K562 (cell line): ENCODE results near the gene CEP41. TPM values are rescaled to one million over a fixed set of nuclear protein-coding genes. Genes with fewer than 3 reads are reported as not detected.

Source experiments
- ETV1 ChIP-seq: fragments of 450-650 bp; conservative IDR thresholded peaks from 2 replicates; pipeline ENCODE4 v1.6.1; 2016; ENCODE audit warnings: missing genetic modification characterization, control low read depth, low read depth, missing compliant biosample characterization
- HCFC1 ChIP-seq: IDR thresholded peaks from 2 replicates; pipeline ENCODE4 v1.6.1; 2012; ENCODE audit warnings: low read depth, low read length, improper control_type of control experiment
- KLF1 ChIP-seq: fragments of 450-650 bp; IDR thresholded peaks from 2 replicates; pipeline ENCODE4 v1.6.1; 2016; ENCODE audit warnings: missing genetic modification characterization, missing compliant biosample characterization
- MCM3 ChIP-seq: fragments of 450-650 bp; IDR thresholded peaks from 2 replicates; pipeline ENCODE4 v1.6.1; 2016
- RBM14 ChIP-seq: fragments of 200-400 bp; formaldehyde crosslinking; IDR thresholded peaks from 2 replicates; pipeline ENCODE4 v1.6.1; 2018; ENCODE audit warnings: low read depth, mild to moderate bottlenecking, low read length, moderate library complexity, borderline replicate concordance; ENCODE audit not compliant: insufficient read depth
- RBM22 ChIP-seq: fragments of 200-400 bp; formaldehyde crosslinking; IDR thresholded peaks from 2 replicates; pipeline ENCODE4 v1.6.1; 2018; ENCODE audit warnings: low read length, low read depth; ENCODE audit not compliant: poor library complexity, severe bottlenecking
- SRSF1 ChIP-seq: fragments of 200-400 bp; formaldehyde crosslinking; IDR thresholded peaks from 2 replicates; pipeline ENCODE4 v1.6.1; 2017; ENCODE audit warnings: mild to moderate bottlenecking, low read depth, low read length, moderate library complexity
- TEAD2 ChIP-seq: fragments of 450-650 bp; IDR thresholded peaks from 2 replicates; pipeline ENCODE4 v1.6.1; 2016; ENCODE audit warnings: missing genetic modification characterization, control low read depth, missing compliant biosample characterization
- ZNF75A ChIP-seq: fragments of 450-650 bp; formaldehyde crosslinking; IDR thresholded peaks from 2 replicates; pipeline ENCODE4 v1.4.0; 2020; ENCODE audit warnings: mild to moderate bottlenecking
- ZSCAN29 ChIP-seq: fragments of 450-650 bp; IDR thresholded peaks from 2 replicates; pipeline ENCODE4 v1.6.1; 2017
- polyA plus RNA-seq, 8 experiments: library from polyadenylated mRNA; depleted of rRNA in 4 of 8; stranded (reverse) in 5 of 8; unstranded in 3 of 8; fragments of >200 nt; fragmentation: Nextera tagmentation in 2 of 8; fragmentation: Illumina TruSeq in 1 of 8; extraction: Ambion mirVana in 2 of 8; extraction: Trizol in 1 of 8; gene quantifications; 2 replicates each; pipeline versions ENCODE4 v1.2.1 to v1.2.3, GENCODE V29; 2011 to 2014; ENCODE audit warnings: inconsistent platforms in 1 of 8, missing spikeins in 1 of 8
- total RNA-seq, 7 experiments: library from RNA; depleted of rRNA in 6 of 7; stranded (reverse); fragments of >200 nt in 6 of 7; fragmentation: Illumina TruSeq in 2 of 7; extraction: Trizol in 2 of 7; gene quantifications; 2 replicates each; pipeline versions ENCODE4 v1.2.1 to v1.2.3, GENCODE V29; 2011 to 2021; ENCODE audit warnings: low replicate concordance in 1 of 7
- TF ChIP-seq, protein P1 (sequence below): IDR thresholded peaks from 2 replicates; pipeline ENCODE4 v1.6.1; 2011; ENCODE audit warnings: borderline replicate concordance, low read depth, mild to moderate bottlenecking, moderate library complexity, low read length; ENCODE audit not compliant: insufficient read depth, poor library complexity, severe bottlenecking
- TF ChIP-seq, protein P2 (sequence below), 2 experiments: fragments of 450-650 bp; IDR thresholded peaks; 2 replicates each; pipeline ENCODE4 v1.6.1; 2016; ENCODE audit warnings: mild to moderate bottlenecking in 2 of 2, borderline replicate concordance in 1 of 2, low read depth in 1 of 2, moderate library complexity in 1 of 2
- TF ChIP-seq, protein P3 (sequence below): fragments of 450-650 bp; formaldehyde crosslinking; IDR thresholded peaks from 2 replicates; pipeline ENCODE4 v1.4.0; 2022; ENCODE audit warnings: missing genetic modification characterization

CEP41 gene
- total and polyA plus RNA-seq, 9 of the 15 experiments (the other 6 are each of a cell fraction or from before 2014, with no cell fraction given): 1.5 to 15.5 (median 6.4) TPM

DNA sequence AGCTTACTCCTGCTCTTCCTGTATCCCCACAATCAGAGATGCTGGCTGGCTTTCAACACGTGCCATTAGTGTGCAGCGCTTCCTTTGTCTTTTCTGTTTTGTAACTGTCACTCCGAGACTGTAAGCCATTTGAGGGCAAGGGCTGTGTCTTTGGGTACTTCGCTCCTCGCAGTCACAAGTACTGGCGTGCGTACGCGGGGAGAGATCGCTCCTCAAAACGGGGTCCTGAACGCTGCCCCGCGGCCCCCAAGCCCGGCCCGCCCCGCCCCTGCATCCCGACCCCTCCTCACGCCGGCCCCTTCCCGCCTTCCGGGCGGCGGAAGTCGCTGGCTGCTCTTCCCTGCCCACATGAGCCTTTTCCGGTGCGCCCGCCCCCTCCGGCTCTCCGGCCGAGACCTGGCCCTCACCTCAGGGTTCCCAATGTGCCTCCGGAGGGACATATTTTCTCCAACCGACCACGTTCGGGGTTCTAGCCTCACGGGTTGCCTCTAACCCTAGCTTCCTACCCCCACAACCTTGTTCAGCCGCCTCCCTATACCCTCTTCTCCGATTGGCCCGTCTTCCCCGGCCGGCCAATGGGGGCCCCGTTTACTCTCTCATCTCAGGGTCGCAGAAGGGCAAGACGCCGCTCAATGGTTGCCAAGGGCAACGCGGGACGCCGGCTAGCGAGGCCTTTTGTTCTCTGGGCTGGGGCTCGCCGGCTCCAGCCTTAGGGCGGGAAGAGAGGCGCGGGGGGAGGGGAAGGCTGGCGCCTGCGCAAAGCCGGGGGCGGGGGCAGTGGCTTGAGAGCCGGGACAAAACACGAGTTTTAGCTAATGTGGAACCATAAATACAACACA, at the start of gene CEP41 (continued):
- TF ChIP-seq, protein P1, sequence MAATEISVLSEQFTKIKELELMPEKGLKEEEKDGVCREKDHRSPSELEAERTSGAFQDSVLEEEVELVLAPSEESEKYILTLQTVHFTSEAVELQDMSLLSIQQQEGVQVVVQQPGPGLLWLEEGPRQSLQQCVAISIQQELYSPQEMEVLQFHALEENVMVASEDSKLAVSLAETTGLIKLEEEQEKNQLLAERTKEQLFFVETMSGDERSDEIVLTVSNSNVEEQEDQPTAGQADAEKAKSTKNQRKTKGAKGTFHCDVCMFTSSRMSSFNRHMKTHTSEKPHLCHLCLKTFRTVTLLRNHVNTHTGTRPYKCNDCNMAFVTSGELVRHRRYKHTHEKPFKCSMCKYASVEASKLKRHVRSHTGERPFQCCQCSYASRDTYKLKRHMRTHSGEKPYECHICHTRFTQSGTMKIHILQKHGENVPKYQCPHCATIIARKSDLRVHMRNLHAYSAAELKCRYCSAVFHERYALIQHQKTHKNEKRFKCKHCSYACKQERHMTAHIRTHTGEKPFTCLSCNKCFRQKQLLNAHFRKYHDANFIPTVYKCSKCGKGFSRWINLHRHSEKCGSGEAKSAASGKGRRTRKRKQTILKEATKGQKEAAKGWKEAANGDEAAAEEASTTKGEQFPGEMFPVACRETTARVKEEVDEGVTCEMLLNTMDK: no peak
- TF ChIP-seq RBM22 (peak; percentile 87), TEAD2 (tag) (no peak), ZNF75A (CRISPR knock-in tag) (no peak), ZSCAN29 (no peak), HCFC1 (peak; percentile 48; the same call in 1 of the 2 replicates), RBM14 (no peak), MCM3 (no peak), KLF1 (no peak), ETV1 (tag) (peak; percentile 31; the same call in 1 of the 2 replicates), SRSF1 (no peak)
- TF ChIP-seq, protein P2, sequence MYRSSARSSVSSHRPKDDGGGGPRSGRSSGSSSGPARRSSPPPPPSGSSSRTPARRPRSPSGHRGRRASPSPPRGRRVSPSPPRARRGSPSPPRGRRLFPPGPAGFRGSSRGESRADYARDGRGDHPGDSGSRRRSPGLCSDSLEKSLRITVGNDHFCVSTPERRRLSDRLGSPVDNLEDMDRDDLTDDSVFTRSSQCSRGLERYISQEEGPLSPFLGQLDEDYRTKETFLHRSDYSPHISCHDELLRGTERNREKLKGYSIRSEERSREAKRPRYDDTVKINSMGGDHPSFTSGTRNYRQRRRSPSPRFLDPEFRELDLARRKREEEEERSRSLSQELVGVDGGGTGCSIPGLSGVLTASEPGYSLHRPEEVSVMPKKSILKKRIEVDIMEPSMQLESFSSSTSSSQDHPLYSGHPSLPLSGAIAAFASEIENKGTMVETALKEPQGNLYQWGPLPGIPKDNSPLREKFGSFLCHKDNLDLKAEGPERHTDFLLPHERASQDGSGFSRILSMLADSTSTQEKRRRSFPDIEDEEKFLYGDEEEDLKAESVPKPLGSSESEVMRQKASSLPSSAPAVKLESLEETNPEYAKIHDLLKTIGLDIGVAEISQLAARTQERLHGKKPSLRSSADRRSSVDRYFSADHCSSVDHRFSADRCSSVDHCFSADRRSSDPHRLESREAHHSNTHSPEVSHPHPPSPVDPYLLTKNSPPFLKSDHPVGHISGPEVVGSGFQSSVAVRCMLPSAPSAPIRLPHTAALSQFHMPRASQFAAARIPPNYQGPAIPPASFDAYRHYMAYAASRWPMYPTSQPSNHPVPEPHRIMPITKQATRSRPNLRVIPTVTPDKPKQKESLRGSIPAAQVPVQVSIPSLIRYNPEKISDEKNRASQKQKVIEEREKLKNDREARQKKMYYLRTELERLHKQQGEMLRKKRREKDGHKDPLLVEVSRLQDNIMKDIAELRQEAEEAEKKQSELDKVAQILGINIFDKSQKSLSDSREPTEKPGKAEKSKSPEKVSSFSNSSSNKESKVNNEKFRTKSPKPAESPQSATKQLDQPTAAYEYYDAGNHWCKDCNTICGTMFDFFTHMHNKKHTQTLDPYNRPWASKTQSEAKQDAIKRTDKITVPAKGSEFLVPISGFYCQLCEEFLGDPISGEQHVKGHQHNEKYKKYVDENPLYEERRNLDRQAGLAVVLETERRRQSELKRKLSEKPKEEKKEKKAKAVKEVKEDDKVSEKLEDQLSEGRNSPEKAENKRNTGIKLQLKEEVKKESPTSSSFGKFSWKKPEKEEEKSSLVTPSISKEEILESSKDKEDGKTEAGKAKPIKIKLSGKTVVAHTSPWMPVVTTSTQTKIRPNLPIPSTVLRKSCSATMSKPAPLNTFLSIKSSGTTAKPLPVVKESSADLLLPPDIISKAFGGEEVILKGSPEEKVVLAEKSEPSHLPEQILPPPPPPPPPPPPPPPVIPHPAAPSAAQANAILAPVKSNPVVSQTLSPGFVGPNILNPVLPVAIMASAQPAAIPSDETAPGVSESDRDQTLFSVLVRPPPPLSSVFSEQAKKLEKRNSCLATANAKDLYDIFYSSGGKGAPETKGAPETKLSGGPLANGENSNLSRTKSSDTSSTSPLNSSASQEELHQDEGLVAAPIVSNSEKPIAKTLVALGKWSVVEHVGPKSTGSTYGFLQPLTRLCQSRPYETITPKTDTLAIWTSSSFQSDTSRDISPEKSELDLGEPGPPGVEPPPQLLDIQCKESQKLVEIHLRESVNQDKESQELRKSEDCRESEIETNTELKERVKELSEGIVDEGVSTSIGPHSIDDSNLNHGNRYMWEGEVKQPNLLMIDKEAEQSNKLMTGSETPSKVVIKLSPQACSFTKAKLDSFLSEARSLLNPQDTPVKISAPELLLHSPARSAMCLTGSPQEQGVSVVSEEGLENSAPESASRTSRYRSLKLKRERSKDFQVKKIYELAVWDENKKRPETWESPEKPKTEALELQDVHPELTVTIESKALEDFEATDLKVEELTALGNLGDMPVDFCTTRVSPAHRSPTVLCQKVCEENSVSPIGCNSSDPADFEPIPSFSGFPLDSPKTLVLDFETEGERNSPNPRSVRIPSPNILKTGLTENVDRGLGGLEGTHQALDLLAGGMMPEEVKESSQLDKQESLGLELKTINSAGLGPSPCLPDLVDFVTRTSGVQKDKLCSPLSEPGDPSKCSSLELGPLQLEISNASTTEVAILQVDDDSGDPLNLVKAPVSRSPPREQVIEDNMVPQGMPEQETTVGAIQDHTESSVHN (IDR thresholded peaks at IDR 0.05; ENCODE audit: borderline replicate concordance in 1 of 2, low read depth in 1 of 2): no peak
- TF ChIP-seq, protein P3, sequence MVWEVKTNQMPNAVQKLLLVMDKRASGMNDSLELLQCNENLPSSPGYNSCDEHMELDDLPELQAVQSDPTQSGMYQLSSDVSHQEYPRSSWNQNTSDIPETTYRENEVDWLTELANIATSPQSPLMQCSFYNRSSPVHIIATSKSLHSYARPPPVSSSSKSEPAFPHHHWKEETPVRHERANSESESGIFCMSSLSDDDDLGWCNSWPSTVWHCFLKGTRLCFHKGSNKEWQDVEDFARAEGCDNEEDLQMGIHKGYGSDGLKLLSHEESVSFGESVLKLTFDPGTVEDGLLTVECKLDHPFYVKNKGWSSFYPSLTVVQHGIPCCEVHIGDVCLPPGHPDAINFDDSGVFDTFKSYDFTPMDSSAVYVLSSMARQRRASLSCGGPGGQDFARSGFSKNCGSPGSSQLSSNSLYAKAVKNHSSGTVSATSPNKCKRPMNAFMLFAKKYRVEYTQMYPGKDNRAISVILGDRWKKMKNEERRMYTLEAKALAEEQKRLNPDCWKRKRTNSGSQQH (CRISPR knock-in tag): no peak
